NOMO-1 treated with DMSO at 0.1 percent for 48 hours (cell line): ENCODE measurements around the gene TM4SF20.
A peak's percentile ranks its signal among the peaks of the same experiment; 100 is the strongest.

Experiments used
- DNase-seq: peaks from one replicate; lab custom pipeline; 2025; ENCODE audit not compliant: unreplicated experiment; lab: John Stamatoyannopoulos, UW

TM4SF20 gene

GRCh38 chr2:227379095-227379494 is at the start of gene TM4SF20:
Gene TM4SF20 (minus strand): TSS chr2:227379306. CDS start chr2:227379268, 38 bp downstream.
- no peak for DNase-seq

GRCh38 chr2:227428731-227429285 is 49.7 kb upstream of the TM4SF20 start:
- no peak for DNase-seq

- no peak for DNase-seq
These were observed 44.8 kb upstream of the TM4SF20 start for GRCh38 chr2:227423656-227424499.

GRCh38 chr2:227420087-227421052 is 41.3 kb upstream of the TM4SF20 start:
- no peak for DNase-seq

GRCh38 chr2:227416701-227417100 is 37.6 kb upstream of the TM4SF20 start:
- DNase-seq, result no peak

GRCh38 chr2:227415538-227416424 is 36.7 kb upstream of the TM4SF20 start:
- peak; percentile 87 for DNase-seq

GRCh38 chr2:227414846-227415245 is 35.7 kb upstream of the TM4SF20 start:
- peak; percentile 41 for DNase-seq

- no peak for DNase-seq
These were observed 34.3 kb upstream of the TM4SF20 start for GRCh38 chr2:227413371-227413770.

GRCh38 chr2:227412877-227413276 is 33.8 kb upstream of the TM4SF20 start:
- no peak for DNase-seq

GRCh38 chr2:227411990-227412350 is 32.9 kb upstream of the TM4SF20 start:
- DNase-seq, result no peak

GRCh38 chr2:227411320-227411989 is 32.3 kb upstream of the TM4SF20 start:
- DNase-seq, result no peak

- DNase-seq, result no peak
These were observed 31.1 kb upstream of the TM4SF20 start for GRCh38 chr2:227410191-227410590.

GRCh38 chr2:227407591-227408151 is 28.6 kb upstream of the TM4SF20 start:
- peak; percentile 89 for DNase-seq

GRCh38 chr2:227406177-227407031 is 27.3 kb upstream of the TM4SF20 start:
- DNase-seq, result peak; percentile 20

- DNase-seq, result peak; percentile 21
These were observed 25.6 kb upstream of the TM4SF20 start for GRCh38 chr2:227404585-227405271.

GRCh38 chr2:227402959-227403358 is 23.9 kb upstream of the TM4SF20 start:
- no peak for DNase-seq

- DNase-seq, result no peak
These were observed 23.2 kb upstream of the TM4SF20 start for GRCh38 chr2:227402321-227402720.

GRCh38 chr2:227401550-227401949 is 22.4 kb upstream of the TM4SF20 start:
- DNase-seq, result no peak
